ENCODE data around the gene ATP1B1.

Gene ATP1B1

GRCh38 chr1:169107603-169108208 is 1.2 kb downstream of the ATP1B1 start:
- H3K36me3 ChIP-seq (ENCODE audit: control insufficient read depth in 2 of 2, insufficient read depth in 2 of 2, low read length in 2 of 2) = peaks cover 11 to 13% of the 10 kb centered on the region in 2 donors
- no peaks in the 10 kb centered on the region for H3K9me3 ChIP-seq (ENCODE audit: control insufficient read depth in 2 of 2, low read length in 2 of 2)
- peak overlapping the region; percentile 93 for H3K27ac ChIP-seq (ENCODE audit: low read length)
- H3K9ac ChIP-seq (ENCODE audit: low read length in 2 of 2) = peak overlapping the region; percentile 71 to 93
- H3K27me3 ChIP-seq (ENCODE audit: control insufficient read depth in 1 of 2, insufficient read depth in 2 of 2, low read length in 2 of 2) = no peaks in the 10 kb centered on the region
- H3K4me3 ChIP-seq (ENCODE audit: low read length in 2 of 2) = peak overlapping the region; percentile 88 to 95
- H3K4me1 ChIP-seq (ENCODE audit: control insufficient read depth, insufficient read depth, low read length) = peaks cover 58% of the 10 kb centered on the region

- no peaks in the 10 kb centered on the region for H3K27me3 ChIP-seq (ENCODE audit: control insufficient read depth in 1 of 2, insufficient read depth in 2 of 2, low read length in 2 of 2)
- H3K27ac ChIP-seq (ENCODE audit: low read length) = peak overlapping the region; percentile 93
- H3K4me3 ChIP-seq (ENCODE audit: low read length in 2 of 2) = peak overlapping the region; percentile 88 to 95
- H3K4me1 ChIP-seq (ENCODE audit: control insufficient read depth, insufficient read depth, low read length) = peaks cover 53% of the 10 kb centered on the region
- H3K9me3 ChIP-seq (ENCODE audit: control insufficient read depth in 2 of 2, low read length in 2 of 2) = no peaks in the 10 kb centered on the region
- H3K36me3 ChIP-seq (ENCODE audit: control insufficient read depth in 2 of 2, insufficient read depth in 2 of 2, low read length in 2 of 2) = peaks cover 11 to 13% of the 10 kb centered on the region in 2 donors
- peak overlapping the region; percentile 71 to 93 for H3K9ac ChIP-seq (ENCODE audit: low read length in 2 of 2)
Measured at GRCh38 chr1:169108223-169108622, 1.7 kb downstream of the ATP1B1 start.

- H3K9ac ChIP-seq (ENCODE audit: low read length in 2 of 2) = peak overlapping the region; percentile 71 to 93
- H3K36me3 ChIP-seq (ENCODE audit: control insufficient read depth in 2 of 2, insufficient read depth in 2 of 2, low read length in 2 of 2) = peaks cover 11 to 16% of the 10 kb centered on the region in 2 donors
- H3K9me3 ChIP-seq (ENCODE audit: control insufficient read depth in 2 of 2, low read length in 2 of 2) = no peaks in the 10 kb centered on the region
- H3K4me1 ChIP-seq (ENCODE audit: control insufficient read depth, insufficient read depth, low read length) = peaks cover 53% of the 10 kb centered on the region
- H3K27ac ChIP-seq (ENCODE audit: low read length) = peak overlapping the region; percentile 93
- H3K4me3 ChIP-seq (ENCODE audit: low read length in 2 of 2) = peak overlapping the region; percentile 88 to 95
- H3K27me3 ChIP-seq (ENCODE audit: control insufficient read depth in 1 of 2, insufficient read depth in 2 of 2, low read length in 2 of 2) = no peaks in the 10 kb centered on the region
Measured at GRCh38 chr1:169108863-169109560, 2.5 kb downstream of the ATP1B1 start.

GRCh38 chr1:169109561-169110134 is 3.2 kb downstream of the ATP1B1 start:
- no peaks in the 10 kb centered on the region for H3K27me3 ChIP-seq (ENCODE audit: control insufficient read depth in 1 of 2, insufficient read depth in 2 of 2, low read length in 2 of 2)
- peaks cover 14 to 22% of the 10 kb centered on the region in 2 donors for H3K36me3 ChIP-seq (ENCODE audit: control insufficient read depth in 2 of 2, insufficient read depth in 2 of 2, low read length in 2 of 2)
- no peaks in the 10 kb centered on the region for H3K9me3 ChIP-seq (ENCODE audit: control insufficient read depth in 2 of 2, low read length in 2 of 2)
- peaks cover 51% of the 10 kb centered on the region for H3K4me1 ChIP-seq (ENCODE audit: control insufficient read depth, insufficient read depth, low read length)
- H3K4me3 ChIP-seq (ENCODE audit: low read length in 2 of 2) = peak overlapping the region; percentile 88 to 95
- H3K9ac ChIP-seq (ENCODE audit: low read length in 2 of 2) = peak overlapping the region; percentile 71 to 93
- peak overlapping the region; percentile 93 for H3K27ac ChIP-seq (ENCODE audit: low read length)

- no peaks in the 10 kb centered on the region for H3K9me3 ChIP-seq (ENCODE audit: control insufficient read depth in 2 of 2, low read length in 2 of 2)
- H3K36me3 ChIP-seq (ENCODE audit: control insufficient read depth in 2 of 2, insufficient read depth in 2 of 2, low read length in 2 of 2) = peaks cover 14 to 22% of the 10 kb centered on the region in 2 donors
- H3K9ac ChIP-seq (ENCODE audit: low read length in 2 of 2) = peak overlapping the region; percentile 71 to 93
- peaks cover 47% of the 10 kb centered on the region for H3K4me1 ChIP-seq (ENCODE audit: control insufficient read depth, insufficient read depth, low read length)
- H3K27ac ChIP-seq (ENCODE audit: low read length) = peak overlapping the region; percentile 93
- H3K27me3 ChIP-seq (ENCODE audit: control insufficient read depth in 1 of 2, insufficient read depth in 2 of 2, low read length in 2 of 2) = no peaks in the 10 kb centered on the region
- peak overlapping the region; percentile 88 to 95 for H3K4me3 ChIP-seq (ENCODE audit: low read length in 2 of 2)
Measured at GRCh38 chr1:169110236-169110635, 3.7 kb downstream of the ATP1B1 start.

GRCh38 chr1:169110689-169111447 is 4.4 kb downstream of the ATP1B1 start:
- H3K4me1 ChIP-seq (ENCODE audit: control insufficient read depth, insufficient read depth, low read length) = peaks cover 45% of the 10 kb centered on the region
- peak overlapping the region; percentile 88 to 95 for H3K4me3 ChIP-seq (ENCODE audit: low read length in 2 of 2)
- H3K36me3 ChIP-seq (ENCODE audit: control insufficient read depth in 2 of 2, insufficient read depth in 2 of 2, low read length in 2 of 2) = peaks cover 14 to 22% of the 10 kb centered on the region in 2 donors
- H3K9ac ChIP-seq (ENCODE audit: low read length in 2 of 2) = peak overlapping the region in 1 of 2 donors; percentile 71
- H3K27me3 ChIP-seq (ENCODE audit: control insufficient read depth in 1 of 2, insufficient read depth in 2 of 2, low read length in 2 of 2) = no peaks in the 10 kb centered on the region
- peak overlapping the region; percentile 93 for H3K27ac ChIP-seq (ENCODE audit: low read length)
- H3K9me3 ChIP-seq (ENCODE audit: control insufficient read depth in 2 of 2, low read length in 2 of 2) = no peaks in the 10 kb centered on the region

GRCh38 chr1:169111472-169111871 is 5.0 kb downstream of the ATP1B1 start:
- Histone ChIP-seq H3K36me3 (ENCODE audit: control insufficient read depth in 2 of 2, insufficient read depth in 2 of 2, low read length in 2 of 2) (peaks cover 16 to 22% of the 10 kb centered on the region in 2 donors), H3K9me3 (ENCODE audit: control insufficient read depth in 2 of 2, low read length in 2 of 2) (no peaks in the 10 kb centered on the region), H3K4me3 (ENCODE audit: low read length in 2 of 2) (no peak overlapping the region), H3K4me1 (ENCODE audit: control insufficient read depth, insufficient read depth, low read length) (peaks cover 50% of the 10 kb centered on the region), H3K27me3 (ENCODE audit: control insufficient read depth in 1 of 2, insufficient read depth in 2 of 2, low read length in 2 of 2) (no peaks in the 10 kb centered on the region), H3K9ac (ENCODE audit: low read length in 2 of 2) (no peak overlapping the region), H3K27ac (ENCODE audit: low read length) (no peak overlapping the region)

- Histone ChIP-seq H3K4me3 (ENCODE audit: low read length in 2 of 2) (peak overlapping the region in 1 of 2 donors; percentile 22), H3K27me3 (ENCODE audit: control insufficient read depth in 1 of 2, insufficient read depth in 2 of 2, low read length in 2 of 2) (no peaks in the 10 kb centered on the region), H3K9ac (ENCODE audit: low read length in 2 of 2) (peak overlapping the region in 1 of 2 donors; percentile 10), H3K9me3 (ENCODE audit: control insufficient read depth in 2 of 2, low read length in 2 of 2) (no peaks in the 10 kb centered on the region), H3K4me1 (ENCODE audit: control insufficient read depth, insufficient read depth, low read length) (peaks cover 50% of the 10 kb centered on the region), H3K27ac (ENCODE audit: low read length) (no peak overlapping the region), H3K36me3 (ENCODE audit: control insufficient read depth in 2 of 2, insufficient read depth in 2 of 2, low read length in 2 of 2) (peaks cover 16 to 22% of the 10 kb centered on the region in 2 donors)
Measured at GRCh38 chr1:169112241-169112640, 5.8 kb downstream of the ATP1B1 start.

GRCh38 chr1:169113613-169114119 is 7.2 kb downstream of the ATP1B1 start:
- Histone ChIP-seq H3K4me1 (ENCODE audit: control insufficient read depth, insufficient read depth, low read length) (peaks cover 42% of the 10 kb centered on the region), H3K27me3 (ENCODE audit: control insufficient read depth in 1 of 2, insufficient read depth in 2 of 2, low read length in 2 of 2) (no peaks in the 10 kb centered on the region), H3K9me3 (ENCODE audit: control insufficient read depth in 2 of 2, low read length in 2 of 2) (no peaks in the 10 kb centered on the region), H3K4me3 (ENCODE audit: low read length in 2 of 2) (no peak overlapping the region), H3K27ac (ENCODE audit: low read length) (no peak overlapping the region), H3K36me3 (ENCODE audit: control insufficient read depth in 2 of 2, insufficient read depth in 2 of 2, low read length in 2 of 2) (peaks cover 16 to 24% of the 10 kb centered on the region in 2 donors), H3K9ac (ENCODE audit: low read length in 2 of 2) (no peak overlapping the region)

GRCh38 chr1:169115891-169116585 is 9.5 kb downstream of the ATP1B1 start:
- Histone ChIP-seq H3K4me1 (ENCODE audit: control insufficient read depth, insufficient read depth, low read length) (peaks cover 29% of the 10 kb centered on the region), H3K36me3 (ENCODE audit: control insufficient read depth in 2 of 2, insufficient read depth in 2 of 2, low read length in 2 of 2) (peaks cover 16 to 29% of the 10 kb centered on the region in 2 donors)

More at GRCh38 chr1:169115891-169116585, 9.5 kb downstream of the ATP1B1 start:
- Histone ChIP-seq H3K27me3 (ENCODE audit: control insufficient read depth in 1 of 2, insufficient read depth in 2 of 2, low read length in 2 of 2) (no peaks in the 10 kb centered on the region), H3K4me3 (ENCODE audit: low read length in 2 of 2) (peak overlapping the region; percentile 52 to 57), H3K9ac (ENCODE audit: low read length in 2 of 2) (peak overlapping the region; percentile 29 to 41), H3K27ac (ENCODE audit: low read length) (peak overlapping the region; percentile 37), H3K9me3 (ENCODE audit: control insufficient read depth in 2 of 2, low read length in 2 of 2) (no peaks in the 10 kb centered on the region)
